HG03039 (cell line): ENCODE measurements around the gene NXPE1.

Experiments used
- ATAC-seq: cut with Tn5 transposase; IDR thresholded peaks from one replicate; pipeline ENCODE4 v1.9.1; 2021; ENCODE audit warnings: mild to moderate bottlenecking, moderate library complexity; ENCODE audit not compliant: unreplicated experiment

NXPE1 gene

GRCh38 chr11:114563077-114563476, 3.4 kb upstream of the NXPE1 start:
- ATAC-seq: no peak

GRCh38 chr11:114562166-114562916, 2.7 kb upstream of the NXPE1 start:
- no peak for ATAC-seq

GRCh38 chr11:114556135-114556534, 3.5 kb downstream of the NXPE1 start:
- ATAC-seq: no peak

GRCh38 chr11:114553642-114554041, 6.0 kb downstream of the NXPE1 start:
- ATAC-seq: no peak

- ATAC-seq: no peak
Observed at GRCh38 chr11:114551060-114551459, 8.6 kb downstream of the NXPE1 start.

- no peak for ATAC-seq
Observed at GRCh38 chr11:114525682-114526081, 34.0 kb downstream of the NXPE1 start.

- no peak for ATAC-seq
Observed at GRCh38 chr11:114524122-114524521, 35.6 kb downstream of the NXPE1 start.

- ATAC-seq: no peak
Observed at GRCh38 chr11:114522818-114523217, 36.9 kb downstream of the NXPE1 start.

GRCh38 chr11:114511538-114511937, 48.1 kb downstream of the NXPE1 start:
- no peak for ATAC-seq

- ATAC-seq: no peak
Observed at GRCh38 chr11:114511079-114511478, 48.6 kb downstream of the NXPE1 start.

GRCh38 chr11:114501901-114502300, 57.8 kb downstream of the NXPE1 start:
- no peak for ATAC-seq

- ATAC-seq: no peak
Observed at GRCh38 chr11:114499756-114500155, 59.9 kb downstream of the NXPE1 start.

- ATAC-seq: no peak
Observed at GRCh38 chr11:114496915-114497314, 62.8 kb downstream of the NXPE1 start.

GRCh38 chr11:114483929-114484328, 75.8 kb downstream of the NXPE1 start:
- no peak for ATAC-seq

- no peak for ATAC-seq
Observed at GRCh38 chr11:114482114-114482513, 77.6 kb downstream of the NXPE1 start.

GRCh38 chr11:114479331-114479730, 80.3 kb downstream of the NXPE1 start:
- no peak for ATAC-seq

GRCh38 chr11:114478768-114479167, 80.9 kb downstream of the NXPE1 start:
- ATAC-seq: no peak

- ATAC-seq: no peak
Observed at GRCh38 chr11:114478001-114478410, 81.7 kb downstream of the NXPE1 start.

- no peak for ATAC-seq
Observed at GRCh38 chr11:114472661-114473060, 87.0 kb downstream of the NXPE1 start.
